GM10266 (cell line): ENCODE results near the gene MARK1.

Experiments
- DNase-seq: peaks from one replicate; pipeline ENCODE4 v3.0.0; 2012; ENCODE audit errors: extremely low spot score
- TF ChIP-seq, protein P1 (sequence below): IDR thresholded peaks from 2 replicates; pipeline ENCODE4 v1.5.1; 2012; ENCODE audit warnings: mild to moderate bottlenecking, low read depth; ENCODE audit not compliant: control insufficient read depth, insufficient read depth; ENCODE audit errors: missing control alignments

MARK1 gene

GRCh38 chr1:220528679-220529501, 954 bp downstream of the MARK1 start:
- peak; percentile 20 for DNase-seq
- TF ChIP-seq, protein P1, sequence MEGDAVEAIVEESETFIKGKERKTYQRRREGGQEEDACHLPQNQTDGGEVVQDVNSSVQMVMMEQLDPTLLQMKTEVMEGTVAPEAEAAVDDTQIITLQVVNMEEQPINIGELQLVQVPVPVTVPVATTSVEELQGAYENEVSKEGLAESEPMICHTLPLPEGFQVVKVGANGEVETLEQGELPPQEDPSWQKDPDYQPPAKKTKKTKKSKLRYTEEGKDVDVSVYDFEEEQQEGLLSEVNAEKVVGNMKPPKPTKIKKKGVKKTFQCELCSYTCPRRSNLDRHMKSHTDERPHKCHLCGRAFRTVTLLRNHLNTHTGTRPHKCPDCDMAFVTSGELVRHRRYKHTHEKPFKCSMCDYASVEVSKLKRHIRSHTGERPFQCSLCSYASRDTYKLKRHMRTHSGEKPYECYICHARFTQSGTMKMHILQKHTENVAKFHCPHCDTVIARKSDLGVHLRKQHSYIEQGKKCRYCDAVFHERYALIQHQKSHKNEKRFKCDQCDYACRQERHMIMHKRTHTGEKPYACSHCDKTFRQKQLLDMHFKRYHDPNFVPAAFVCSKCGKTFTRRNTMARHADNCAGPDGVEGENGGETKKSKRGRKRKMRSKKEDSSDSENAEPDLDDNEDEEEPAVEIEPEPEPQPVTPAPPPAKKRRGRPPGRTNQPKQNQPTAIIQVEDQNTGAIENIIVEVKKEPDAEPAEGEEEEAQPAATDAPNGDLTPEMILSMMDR, result no peak

DNA sequence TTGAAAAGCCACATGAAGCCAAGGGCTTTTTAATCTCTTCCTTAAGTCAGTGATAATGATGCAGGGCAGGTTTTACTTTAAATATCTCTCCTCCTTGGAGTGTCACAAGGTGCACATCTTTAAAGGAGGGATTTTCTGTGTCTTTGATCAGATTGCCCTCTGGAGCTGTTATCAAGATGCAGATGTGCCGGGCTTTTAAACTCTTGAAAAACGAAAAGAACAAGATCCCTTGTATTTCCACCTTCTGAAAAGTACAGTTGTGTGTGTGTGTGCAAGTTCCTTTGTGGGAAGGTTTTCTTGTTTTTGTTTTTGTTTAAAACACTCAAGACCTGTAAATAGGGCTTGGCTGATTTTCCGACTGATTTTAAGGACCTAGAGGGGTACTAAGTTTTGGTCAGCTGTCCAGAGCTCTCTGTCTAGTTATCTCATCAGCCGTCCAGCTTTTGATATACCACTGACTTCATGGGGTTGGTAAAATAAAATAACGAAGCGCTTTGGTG, 1.6 kb downstream of the MARK1 start:
- DNase-seq, result no peak
- TF ChIP-seq, protein P1, result no peak

DNA sequence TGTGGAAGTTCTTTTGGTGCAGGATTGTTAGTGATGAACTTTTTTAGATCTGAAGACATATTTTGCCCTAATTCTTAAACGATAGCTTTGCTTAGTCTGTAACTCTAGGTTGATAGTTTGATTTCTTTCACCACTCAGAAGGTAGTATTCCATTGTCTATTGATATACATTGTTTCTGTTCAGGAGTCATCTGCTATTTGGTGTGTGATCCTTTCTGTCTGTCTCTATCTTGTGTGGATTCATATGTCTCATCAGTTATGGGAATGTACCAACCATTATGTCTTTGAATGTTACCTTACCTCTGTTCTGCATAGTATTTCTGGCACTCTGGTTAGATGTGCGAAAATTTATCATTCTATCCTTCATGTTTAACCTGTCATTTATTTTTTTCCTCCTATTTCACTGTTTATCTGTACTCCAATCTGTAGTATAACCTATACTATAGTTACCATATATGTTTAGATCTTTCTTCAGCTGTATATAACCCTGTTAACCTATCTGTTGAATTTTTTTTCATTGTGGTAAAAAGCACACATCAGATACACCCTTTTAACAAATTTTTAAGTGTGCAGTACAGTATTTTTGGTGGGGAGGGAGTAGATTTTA, 5.7 kb downstream of the MARK1 start:
- DNase-seq, result no peak
- TF ChIP-seq, protein P1, result no peak

- DNase-seq, result no peak
- TF ChIP-seq, protein P1, result peak; percentile 21
Observed at GRCh38 chr1:220544901-220545303, 17.0 kb downstream of the MARK1 start.

DNA sequence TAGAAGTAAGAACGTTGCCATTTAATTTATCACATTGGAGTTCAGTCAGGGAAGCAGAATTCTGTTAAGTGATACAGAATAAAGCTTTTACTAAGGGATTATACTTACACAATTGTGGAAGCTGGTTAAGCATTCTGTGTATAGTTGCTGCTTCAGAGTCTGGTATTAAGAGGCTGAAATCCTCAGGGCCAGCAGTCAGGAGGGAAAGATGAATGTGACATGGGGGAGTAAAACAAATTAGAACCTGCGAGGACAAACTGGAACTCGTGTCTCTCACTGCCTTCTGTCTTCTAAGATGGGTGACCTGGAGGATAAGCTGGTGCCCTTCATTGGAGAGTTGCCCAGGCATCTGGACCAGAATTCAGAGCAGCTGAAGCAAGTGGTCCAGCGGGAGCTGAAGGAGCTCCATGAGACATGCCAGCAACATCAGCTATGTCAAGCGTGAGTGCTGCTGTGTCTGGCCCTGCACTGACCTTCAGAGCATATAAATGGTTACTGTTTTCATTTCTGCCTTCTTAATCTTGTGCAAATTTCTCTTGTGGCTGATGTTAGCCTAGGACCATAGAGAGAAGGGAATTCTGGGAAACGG, 23.0 kb downstream of the MARK1 start:
- no peak for DNase-seq
- TF ChIP-seq, protein P1, result no peak

- TF ChIP-seq, protein P1, result no peak
- DNase-seq, result no peak
Observed at GRCh38 chr1:220551718-220552117, 23.8 kb downstream of the MARK1 start.

- DNase-seq, result no peak
- TF ChIP-seq, protein P1, result no peak
Observed at GRCh38 chr1:220552672-220553260, 24.8 kb downstream of the MARK1 start.
